Fibroblast of lung (primary cell): ENCODE results near the gene ELMO1.

Experiments
- CTCF ChIP-seq, 2 donors: IDR thresholded peaks in 1 of 2; conservative IDR thresholded peaks in 1 of 2; 1 replicate in 1 of 2; 2 replicates in 1 of 2; pipeline ENCODE4 v1.5.1; 2011 to 2012; ENCODE audit warnings: low read length in 2 of 2, control low read depth in 1 of 2, inconsistent platforms in 1 of 2, low read depth in 1 of 2, mild to moderate bottlenecking in 1 of 2
- EZH2 ChIP-seq: IDR thresholded peaks from 2 replicates; pipeline ENCODE4 v1.5.1; 2012; ENCODE audit warnings: low read length, control low read depth, mild to moderate bottlenecking; ENCODE audit errors: missing control alignments

- TF ChIP-seq CTCF (conservative IDR thresholded peaks at IDR 0.05 in 1 of 2, IDR thresholded peaks at IDR 0.05 in 1 of 2; ENCODE audit: low read depth in 1 of 2, low read length in 2 of 2) (no peak), EZH2 (no peak)
Observed at GRCh38 chr7:37410305-37411229, 38.1 kb downstream of the ELMO1 start.
